ENCODE measurements around the gene INPP5F. TPM values are rescaled to one million over a fixed set of nuclear protein-coding genes. Genes with fewer than 3 reads are reported as not detected.

The INPP5F gene
- total and polyA plus RNA-seq, 2 donors (not counting 1 experiment from before 2014, with no cell fraction given), result 11.2 to 37.5 TPM

DNA sequence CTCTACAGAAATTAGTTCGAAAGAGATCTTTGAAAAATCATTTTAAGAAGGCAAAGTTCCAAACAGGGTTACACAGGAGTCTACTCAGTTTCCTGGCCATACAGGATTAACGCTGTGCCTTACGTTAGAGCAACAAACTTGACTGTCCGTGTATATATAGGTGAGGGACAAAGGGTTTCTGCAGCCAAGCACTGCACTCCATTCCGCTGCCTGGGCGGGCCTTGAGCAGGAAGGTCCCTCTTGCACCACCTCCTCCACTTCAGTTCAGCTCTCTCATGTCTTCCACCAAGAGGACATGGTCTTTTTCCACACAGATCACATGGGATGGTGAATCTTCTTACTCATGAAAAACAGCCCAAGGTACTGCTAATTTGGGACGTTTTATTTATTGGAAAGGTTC, 103.6 kb downstream of the INPP5F start:
- WGBS (ENCODE audit: insufficient coverage), result 97% methylated on average over 3 of the region's 7 CpGs
- CTCF ChIA-PET, result interaction anchor here (2.1 kb wide), 1 partner anchor 79 kb away, joined by 7 read pairs; no protein-coding TSS in a partner anchor

GRCh38 chr10:119830851-119831250, 105.0 kb downstream of the INPP5F start:
- Histone ChIP-seq H4K20me1 (ENCODE audit: control insufficient read depth, insufficient read depth, low read length, poor library complexity, severe bottlenecking) (no peaks in the 10 kb centered on the region), H3K36me3 (replicated peaks in 1 of 2; ENCODE audit: control extremely low read depth in 1 of 2, control insufficient read depth in 1 of 2, extremely low read depth in 1 of 2, insufficient read depth in 2 of 2, low read length in 1 of 2) (peaks cover 35 to 73% of the 10 kb centered on the region in 2 experiments), H3K4me2 (replicated peaks; ENCODE audit: low read depth, low read length, poor library complexity, severe bottlenecking) (no peak overlapping the region), H3K79me2 (ENCODE audit: control insufficient read depth, insufficient read depth, low read length) (no peaks in the 10 kb centered on the region), H2AFZ (ENCODE audit: insufficient read depth, low read depth, low read length, poor library complexity, severe bottlenecking) (no peak overlapping the region), H3K27ac (ENCODE audit: low read length in 2 of 2) (no peak overlapping the region), H3K27me3 (replicated peaks in 1 of 4; ENCODE audit: control extremely low read depth in 1 of 4, control insufficient read depth in 3 of 4, insufficient read depth in 4 of 4, low read length in 3 of 4) (no peaks in the 10 kb centered on the region), H3K9me3 (ENCODE audit: control extremely low read depth in 1 of 3, control insufficient read depth in 2 of 3, insufficient read depth in 1 of 3, low read length in 2 of 3) (no peaks in the 10 kb centered on the region), H3K4me3 (ENCODE audit: control extremely low read depth in 1 of 5, extremely low read depth in 1 of 5, insufficient read depth in 1 of 5, low read depth in 2 of 5, low read length in 4 of 5) (no peak overlapping the region), H3K9ac (ENCODE audit: low read length) (no peak overlapping the region), H3K4me1 (ENCODE audit: control insufficient read depth in 2 of 2, insufficient read depth in 2 of 2, low read length in 2 of 2) (no peaks in the 10 kb centered on the region)
- Mint-ChIP-seq H3K27ac (no peak overlapping the region), H3K9me3 (ENCODE audit: insufficient read depth) (no peaks in the 10 kb centered on the region), H3K4me3 (no peak overlapping the region), H3K27me3 (no peaks in the 10 kb centered on the region), H3K4me1 (no peaks in the 10 kb centered on the region)
- intact Hi-C loops (cut with micrococcal nuclease), result no loop called here
- TF ChIP-seq, protein P1, sequence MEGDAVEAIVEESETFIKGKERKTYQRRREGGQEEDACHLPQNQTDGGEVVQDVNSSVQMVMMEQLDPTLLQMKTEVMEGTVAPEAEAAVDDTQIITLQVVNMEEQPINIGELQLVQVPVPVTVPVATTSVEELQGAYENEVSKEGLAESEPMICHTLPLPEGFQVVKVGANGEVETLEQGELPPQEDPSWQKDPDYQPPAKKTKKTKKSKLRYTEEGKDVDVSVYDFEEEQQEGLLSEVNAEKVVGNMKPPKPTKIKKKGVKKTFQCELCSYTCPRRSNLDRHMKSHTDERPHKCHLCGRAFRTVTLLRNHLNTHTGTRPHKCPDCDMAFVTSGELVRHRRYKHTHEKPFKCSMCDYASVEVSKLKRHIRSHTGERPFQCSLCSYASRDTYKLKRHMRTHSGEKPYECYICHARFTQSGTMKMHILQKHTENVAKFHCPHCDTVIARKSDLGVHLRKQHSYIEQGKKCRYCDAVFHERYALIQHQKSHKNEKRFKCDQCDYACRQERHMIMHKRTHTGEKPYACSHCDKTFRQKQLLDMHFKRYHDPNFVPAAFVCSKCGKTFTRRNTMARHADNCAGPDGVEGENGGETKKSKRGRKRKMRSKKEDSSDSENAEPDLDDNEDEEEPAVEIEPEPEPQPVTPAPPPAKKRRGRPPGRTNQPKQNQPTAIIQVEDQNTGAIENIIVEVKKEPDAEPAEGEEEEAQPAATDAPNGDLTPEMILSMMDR (IDR thresholded peaks at IDR 0.05), result no peak
- TF ChIP-seq EZH2 (IDR thresholded peaks at IDR 0.05; ENCODE audit: borderline replicate concordance, insufficient read depth, low read depth, low read length, poor library complexity, severe bottlenecking), result no peak
- DNase-seq (no peak), ATAC-seq (ENCODE audit: low read depth) (no peak)
- WGBS (ENCODE audit: insufficient coverage), result 100% methylated on average over 3 of the region's 4 CpGs
- ChIA-PET POLR2A (no interaction called here), CTCF (no interaction called here)

More for the DNA sequence above, 103.6 kb downstream of the INPP5F start:
- Mint-ChIP-seq H3K9me3 (ENCODE audit: insufficient read depth) (no peaks in the 10 kb centered on the region), H3K27ac (no peak overlapping the region), H3K4me1 (no peaks in the 10 kb centered on the region), H3K4me3 (no peak overlapping the region), H3K27me3 (no peaks in the 10 kb centered on the region)
- Histone ChIP-seq H3K27me3 (replicated peaks in 1 of 4; ENCODE audit: control extremely low read depth in 1 of 4, control insufficient read depth in 3 of 4, insufficient read depth in 4 of 4, low read length in 3 of 4) (no peaks in the 10 kb centered on the region), H3K4me3 (ENCODE audit: control extremely low read depth in 1 of 5, extremely low read depth in 1 of 5, insufficient read depth in 1 of 5, low read depth in 2 of 5, low read length in 4 of 5) (no peak overlapping the region), H4K20me1 (ENCODE audit: control insufficient read depth, insufficient read depth, low read length, poor library complexity, severe bottlenecking) (no peaks in the 10 kb centered on the region), H3K4me1 (ENCODE audit: control insufficient read depth in 2 of 2, insufficient read depth in 2 of 2, low read length in 2 of 2) (no peaks in the 10 kb centered on the region), H3K27ac (ENCODE audit: low read length in 2 of 2) (no peak overlapping the region), H3K36me3 (replicated peaks in 1 of 2; ENCODE audit: control extremely low read depth in 1 of 2, control insufficient read depth in 1 of 2, extremely low read depth in 1 of 2, insufficient read depth in 2 of 2, low read length in 1 of 2) (peaks cover 33 to 64% of the 10 kb centered on the region in 2 experiments), H2AFZ (ENCODE audit: insufficient read depth, low read depth, low read length, poor library complexity, severe bottlenecking) (no peak overlapping the region), H3K79me2 (ENCODE audit: control insufficient read depth, insufficient read depth, low read length) (no peaks in the 10 kb centered on the region), H3K9ac (ENCODE audit: low read length) (no peak overlapping the region), H3K4me2 (replicated peaks; ENCODE audit: low read depth, low read length, poor library complexity, severe bottlenecking) (no peak overlapping the region), H3K9me3 (ENCODE audit: control extremely low read depth in 1 of 3, control insufficient read depth in 2 of 3, insufficient read depth in 1 of 3, low read length in 2 of 3) (no peaks in the 10 kb centered on the region)
- POLR2A ChIA-PET, result no interaction called here
- TF ChIP-seq, protein P1 (IDR thresholded peaks at IDR 0.05), result no peak
- no peak for TF ChIP-seq EZH2 (IDR thresholded peaks at IDR 0.05; ENCODE audit: borderline replicate concordance, insufficient read depth, low read depth, low read length, poor library complexity, severe bottlenecking)
- intact Hi-C loops (cut with micrococcal nuclease), result no loop called here
- no peak for DNase-seq
- ATAC-seq (ENCODE audit: low read depth), result no peak

Data from B cell (primary cell).